ENCODE data around the gene ARV1. TPM values are rescaled to one million over a fixed set of nuclear protein-coding genes. Genes with fewer than 3 reads are reported as not detected.

The ARV1 gene
- total RNA-seq, 1 experiment from 2014 or later, result 8.0 TPM

DNA sequence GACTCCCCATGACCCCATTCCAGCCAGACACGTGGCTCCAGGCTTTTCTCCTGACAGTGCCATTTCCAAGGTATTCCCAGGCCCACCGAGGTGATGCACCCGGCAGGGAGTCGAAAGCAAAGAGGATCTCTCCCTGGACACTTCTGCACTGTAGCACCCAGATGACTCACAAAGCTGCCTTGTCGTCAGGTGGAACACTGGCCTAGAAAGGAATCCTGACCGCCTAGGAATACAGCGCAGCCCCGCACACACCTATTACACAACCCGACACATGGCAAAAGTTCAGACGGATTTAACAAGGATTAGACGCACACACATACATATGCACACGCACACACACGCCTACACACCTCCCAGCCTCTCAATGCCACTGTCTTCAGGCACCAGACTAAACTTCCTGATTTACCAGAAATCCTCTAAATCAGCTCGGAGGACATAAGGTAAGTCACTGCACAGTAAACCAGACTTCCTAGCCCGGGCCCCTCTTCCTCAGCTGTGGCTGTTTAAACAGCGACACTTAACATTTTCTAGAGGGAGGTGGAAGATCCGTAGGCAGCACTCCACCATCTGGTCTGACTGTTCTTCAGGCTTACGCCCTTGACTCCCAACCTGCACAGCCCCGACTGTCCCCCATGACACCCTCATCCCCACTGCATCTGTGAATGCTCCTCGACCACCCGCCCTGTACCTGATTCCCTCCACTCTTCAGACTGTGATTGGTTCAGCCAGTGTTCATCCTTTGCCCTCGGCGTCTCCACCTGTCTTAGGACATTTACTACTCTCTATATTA is 48.4 kb downstream of the ARV1 start:
- H3K4me1 Mint-ChIP-seq, result peaks cover 8 to 11% of the 10 kb centered on the region in 2 experiments
- H2AFZ ChIP-seq (ENCODE audit: low read length), result no peak overlapping the region
- no peak overlapping the region for H3K4me2 ChIP-seq (ENCODE audit: insufficient read depth, insufficient read length, low read length)
- no peak overlapping the region for H2BK20ac ChIP-seq (ENCODE audit: low read depth, low read length, poor library complexity, severe bottlenecking)
- no peaks in the 10 kb centered on the region for H3K36me3 Mint-ChIP-seq (ENCODE audit: insufficient read depth in 1 of 3, low read depth in 3 of 3)
- H4K8ac ChIP-seq (replicated peaks; ENCODE audit: insufficient read length, low read depth, low read length), result no peak overlapping the region
- no peak overlapping the region for H4K5ac ChIP-seq (ENCODE audit: insufficient read length, low read depth, low read length)
- H2BK12ac ChIP-seq (ENCODE audit: insufficient read length, low read depth, low read length), result no peak overlapping the region
- H3K27ac ChIP-seq (ENCODE audit: insufficient read length, low read depth, low read length), result no peak overlapping the region
- no peak overlapping the region for H2BK5ac ChIP-seq (ENCODE audit: insufficient read length, low read length)
- H3K18ac ChIP-seq (ENCODE audit: insufficient read length, low read depth, low read length), result no peak overlapping the region
- no peak overlapping the region for H2AK5ac ChIP-seq (ENCODE audit: insufficient read length, low read length)
- no peak overlapping the region for H3K23ac ChIP-seq (ENCODE audit: insufficient read length, low read depth, low read length)
- H3K4me3 Mint-ChIP-seq, result no peak overlapping the region
- TF ChIP-seq, protein P1, sequence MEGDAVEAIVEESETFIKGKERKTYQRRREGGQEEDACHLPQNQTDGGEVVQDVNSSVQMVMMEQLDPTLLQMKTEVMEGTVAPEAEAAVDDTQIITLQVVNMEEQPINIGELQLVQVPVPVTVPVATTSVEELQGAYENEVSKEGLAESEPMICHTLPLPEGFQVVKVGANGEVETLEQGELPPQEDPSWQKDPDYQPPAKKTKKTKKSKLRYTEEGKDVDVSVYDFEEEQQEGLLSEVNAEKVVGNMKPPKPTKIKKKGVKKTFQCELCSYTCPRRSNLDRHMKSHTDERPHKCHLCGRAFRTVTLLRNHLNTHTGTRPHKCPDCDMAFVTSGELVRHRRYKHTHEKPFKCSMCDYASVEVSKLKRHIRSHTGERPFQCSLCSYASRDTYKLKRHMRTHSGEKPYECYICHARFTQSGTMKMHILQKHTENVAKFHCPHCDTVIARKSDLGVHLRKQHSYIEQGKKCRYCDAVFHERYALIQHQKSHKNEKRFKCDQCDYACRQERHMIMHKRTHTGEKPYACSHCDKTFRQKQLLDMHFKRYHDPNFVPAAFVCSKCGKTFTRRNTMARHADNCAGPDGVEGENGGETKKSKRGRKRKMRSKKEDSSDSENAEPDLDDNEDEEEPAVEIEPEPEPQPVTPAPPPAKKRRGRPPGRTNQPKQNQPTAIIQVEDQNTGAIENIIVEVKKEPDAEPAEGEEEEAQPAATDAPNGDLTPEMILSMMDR (conservative IDR thresholded peaks at IDR 0.05), result no peak
- H3K79me2 ChIP-seq (ENCODE audit: insufficient read depth, low read length), result no peaks in the 10 kb centered on the region
- H4K20me1 ChIP-seq (ENCODE audit: control insufficient read depth, insufficient read depth, insufficient read length), result no peaks in the 10 kb centered on the region
- no peak overlapping the region for H3T11ph ChIP-seq (ENCODE audit: low read length)
- no peaks in the 10 kb centered on the region for H3K4me1 ChIP-seq (ENCODE audit: insufficient read depth, low read length)
- no peak overlapping the region; a peak in 1 of 7 replicates for H3K27ac Mint-ChIP-seq
- H3K27me3 Mint-ChIP-seq (ENCODE audit: low read depth), result peaks cover 86% of the 10 kb centered on the region
- no peak overlapping the region for H3K9ac ChIP-seq (ENCODE audit: extremely low read depth, insufficient read length, low read length)
- no peaks in the 10 kb centered on the region for H3K9me3 ChIP-seq (ENCODE audit: control insufficient read depth, low read depth, low read length)
- no peaks in the 10 kb centered on the region; the same call in 1 of the 2 replicates for H3K27me3 ChIP-seq (ENCODE audit: insufficient read depth, low read length)
- no peak overlapping the region for H2BK15ac ChIP-seq (ENCODE audit: low read depth, low read length)
- H3K23me2 ChIP-seq (ENCODE audit: insufficient read length, low read depth, low read length, poor library complexity, severe bottlenecking), result no peaks in the 10 kb centered on the region
- H4K91ac ChIP-seq (ENCODE audit: insufficient read length, low read depth, low read length), result no peak overlapping the region
- H2BK120ac ChIP-seq (ENCODE audit: low read depth, low read length, poor library complexity, severe bottlenecking), result no peak overlapping the region
- DNase-seq, result no peak
- H3K14ac ChIP-seq (ENCODE audit: insufficient read depth, low read length), result no peak overlapping the region
- no peak overlapping the region for H3K56ac ChIP-seq (ENCODE audit: insufficient read length, low read depth, low read length)
- no peaks in the 10 kb centered on the region for H3K79me1 ChIP-seq (ENCODE audit: insufficient read depth, low read depth, low read length, poor library complexity, severe bottlenecking)
- no peaks in the 10 kb centered on the region for H3K9me3 Mint-ChIP-seq
- H3K4ac ChIP-seq (ENCODE audit: low read depth, low read length), result no peak overlapping the region
- WGBS (ENCODE audit: extremely low coverage, insufficient read length, low lambda C conversion rate), result no CpG with 5 or more reads among the region's 23 CpGs
